Ovary (tissue), 9 donors: ENCODE results near the gene PGBD5. TPM values are rescaled to one million over a fixed set of nuclear protein-coding genes. Genes with fewer than 3 reads are reported as not detected.

Experiments used
- DNase-seq, 5 donors: peaks; one replicate each; pipeline ENCODE4 v3.0.0-alpha.2; 2019 to 2020
- H3K27ac ChIP-seq, 2 donors: fragments of 200-600 bp; one replicate each; pipeline versions ENCODE4 v1.5.1 to v1.8.0; 2019 to 2022
- H3K27me3 ChIP-seq: fragments of 200-600 bp; one replicate; pipeline ENCODE4 v1.8.0; 2022
- H3K36me3 ChIP-seq: fragments of 200-600 bp; sonication (generic); one replicate; pipeline ENCODE4 v1.5.1; 2019
- H3K4me1 ChIP-seq: one replicate; pipeline ENCODE4 v1.8.1; 2013; ENCODE audit warnings: mild to moderate bottlenecking, moderate library complexity; ENCODE audit not compliant: insufficient read depth
- H3K4me3 ChIP-seq: fragments of 200-600 bp; sonication (generic); one replicate; pipeline ENCODE4 v1.5.1; 2017
- H3K9me3 ChIP-seq, 2 donors: fragments of 200-600 bp in 1 of 2; sonication (generic) in 1 of 2; one replicate each; pipeline versions ENCODE4 v1.5.1 to v1.8.1; 2013 to 2019; ENCODE audit warnings: mild to moderate bottlenecking in 1 of 2, moderate library complexity in 1 of 2
- CTCF ChIP-seq, 3 donors: fragments of 450-650 bp in 2 of 3; fragments of 200-600 bp in 1 of 3; IDR thresholded peaks; one replicate each; pipeline versions ENCODE4 v1.5.1 to v1.8.0; 2016 to 2022; ENCODE audit warnings: antibody characterized with exemption in 3 of 3, mild to moderate bottlenecking in 1 of 3
- EP300 ChIP-seq: sonication (generic); formaldehyde crosslinking; IDR thresholded peaks from one replicate; pipeline ENCODE4 v1.6.1; 2017; ENCODE audit warnings: antibody characterized with exemption
- POLR2A ChIP-seq: fragments of 450-650 bp; IDR thresholded peaks from one replicate; pipeline ENCODE4 v1.6.1; 2017; ENCODE audit warnings: antibody characterized with exemption, mild to moderate bottlenecking, moderate library complexity
- WGBS, 3 donors: extraction: QIAGEN DNeasy Blood & Tissue Kit in 1 of 3; methylation state at CpG; one replicate each; pipeline versions ENCODE4 v1.1.5 to v1.1.7; 2013 to 2017; 5-methylcytosine and 5-hydroxymethylcytosine counted together
- intact Hi-C, 4 donors: fragments of 100-400 bp; cut with DNase I; formaldehyde crosslinking; loops; one replicate each; pipeline versions ENCODE4 v1.11.0 to v1.15.1; 2022 to 2023
- polyA plus RNA-seq, 2 donors: library from polyadenylated mRNA; stranded (reverse); fragments of 200-250 nt in 1 of 2; fragments of 350-450 nt in 1 of 2; fragmentation: Illumina TruSeq in 1 of 2; extraction: RNeasy Lipid Tissue Mini Kit (QIAGEN cat#74804) in 1 of 2; gene quantifications; one replicate each; pipeline ENCODE4 v1.2.3, GENCODE V29; 2013 to 2014
- total RNA-seq, 7 donors: library from RNA; depleted of rRNA in 2 of 7; stranded (reverse); fragments of >200 nt in 2 of 7; fragmentation: NEBNext Ultra II Directional in 3 of 7; extraction: Animal tissue kit (Norgen Biotek cat#: 25700) in 3 of 7; gene quantifications; one replicate each; pipeline versions ENCODE4 v1.1.0 to v1.2.4, GENCODE V29; 2016 to 2023
- donor health status: DM: no; HTN: no; CAD: no; lungs with moderate emphysema.
- donor health status: DM: no; HTN: no; CAD: no.
- donor health status: Bipolar disorder and iron deficiency.
- donor health status: DM: yes; HTN: yes; CAD: no.
- donor health status: DM: no; HTN: no; CAD: no.
- donor health status: DM: yes; HTN: yes; CAD: no.

Gene PGBD5
- total and polyA plus RNA-seq, 9 donors = 0.12 to 2.6 (median 1.1) TPM

GRCh38 chr1:230342019-230342418 lies 84.1 kb downstream of the PGBD5 start:
- H3K4me1 ChIP-seq = no peaks in the 10 kb centered on the region
- 42 to 59% (median 52%) methylated on average over 3 of the region's 3 CpGs for WGBS, 3 donors
- H3K4me3 ChIP-seq = no peak overlapping the region
- no peak for TF ChIP-seq EP300
- no peak for TF ChIP-seq POLR2A
- TF ChIP-seq CTCF (IDR thresholded peaks at IDR 0.05) = no peak
- H3K36me3 ChIP-seq = no peaks in the 10 kb centered on the region
- DNase-seq = no peak
- H3K27me3 ChIP-seq = no peaks in the 10 kb centered on the region
- intact Hi-C loops = no loop called here
- H3K27ac ChIP-seq = no peak overlapping the region
- no peaks in the 10 kb centered on the region for H3K9me3 ChIP-seq

- 49 to 57% (median 50%) methylated on average over 3 of the region's 3 CpGs for WGBS, 3 donors
- H3K9me3 ChIP-seq = no peaks in the 10 kb centered on the region
- H3K27me3 ChIP-seq = no peaks in the 10 kb centered on the region
Observed at GRCh38 chr1:230341162-230341546, 85.0 kb downstream of the PGBD5 start.

GRCh38 chr1:230340526-230341161 lies 85.5 kb downstream of the PGBD5 start:
- Histone ChIP-seq H3K36me3 (no peaks in the 10 kb centered on the region), H3K27ac (no peak overlapping the region), H3K4me1 (no peaks in the 10 kb centered on the region), H3K9me3 (no peaks in the 10 kb centered on the region), H3K4me3 (no peak overlapping the region), H3K27me3 (no peaks in the 10 kb centered on the region)
- no peak for TF ChIP-seq CTCF (IDR thresholded peaks at IDR 0.05)
- TF ChIP-seq EP300 = no peak
- TF ChIP-seq POLR2A = no peak
- no peak for DNase-seq
- intact Hi-C loops = no loop called here
- WGBS, 3 donors = 62 to 76% (median 69%) methylated on average over 7 of the region's 7 CpGs

More at GRCh38 chr1:230341162-230341546, 85.0 kb downstream of the PGBD5 start:
- no peaks in the 10 kb centered on the region for H3K4me1 ChIP-seq
- no peak overlapping the region for H3K4me3 ChIP-seq
- intact Hi-C loops = no loop called here
- no peaks in the 10 kb centered on the region for H3K36me3 ChIP-seq
- H3K27ac ChIP-seq = no peak overlapping the region
- TF ChIP-seq EP300 = no peak
- no peak for TF ChIP-seq POLR2A
- TF ChIP-seq CTCF (IDR thresholded peaks at IDR 0.05) = no peak
- DNase-seq = no peak

DNA sequence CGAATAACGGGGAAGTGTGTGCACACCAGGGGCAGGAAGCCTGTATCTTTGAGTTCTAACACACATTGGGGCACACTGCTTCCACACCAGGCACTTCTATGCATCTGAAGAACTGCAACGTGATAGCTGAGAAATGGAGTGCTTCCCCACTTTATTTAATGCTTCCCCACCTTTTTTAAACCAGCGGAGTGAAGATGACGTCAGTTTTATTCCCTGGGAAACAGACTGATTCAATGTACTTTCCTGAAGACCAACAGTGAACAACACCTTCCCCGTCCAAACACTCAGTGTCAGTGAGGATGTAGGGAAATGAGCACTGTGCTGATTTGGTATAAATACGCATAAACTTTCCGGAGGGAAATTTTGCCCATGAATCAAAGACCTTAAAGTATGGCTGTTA lies 87.1 kb downstream of the PGBD5 start:
- no peaks in the 10 kb centered on the region for H3K36me3 ChIP-seq
- H3K4me1 ChIP-seq = no peaks in the 10 kb centered on the region
- intact Hi-C loops = no loop called here
- H3K27ac ChIP-seq = no peak overlapping the region
- H3K9me3 ChIP-seq = no peaks in the 10 kb centered on the region
- no peak overlapping the region for H3K4me3 ChIP-seq
- TF ChIP-seq EP300 (no peak), POLR2A (no peak), CTCF (IDR thresholded peaks at IDR 0.05) (no peak)
- H3K27me3 ChIP-seq = no peaks in the 10 kb centered on the region
- DNase-seq = no peak
- WGBS, 3 donors = 82 to 89% (median 86%) methylated on average over 8 of the region's 8 CpGs
